Neural progenitor cell (in vitro differentiated cells): Measurements from ENCODE around the gene PPP2R5A. TPM values are rescaled to one million over a fixed set of nuclear protein-coding genes. Genes with fewer than 3 reads are reported as not detected.
A peak's percentile ranks its signal among the peaks of the same experiment; 100 is the strongest.

Experiments used
- DNase-seq: peaks from one replicate; pipeline ENCODE4 v3.0.0-alpha.2; 2016; ENCODE audit warnings: low spot score
- H2AFZ ChIP-seq: fragments of 200-600 bp; sonication (generic); replicated peaks from 2 replicates; pipeline ENCODE4 v1.6.1; 2016; ENCODE audit warnings: antibody characterized with exemption
- H3F3A ChIP-seq: fragments of 200-600 bp; sonication (generic); 2 replicates; pipeline ENCODE4 v1.6.1; 2016; ENCODE audit warnings: antibody characterized with exemption, low read depth
- H3K27ac ChIP-seq: fragments of 200-600 bp; sonication (generic); 2 replicates; pipeline ENCODE4 v1.5.1; 2016; ENCODE audit warnings: mild to moderate bottlenecking
- H3K27me3 ChIP-seq: fragments of 200-600 bp; sonication (generic); 2 replicates; pipeline ENCODE4 v1.6.1; 2016; ENCODE audit warnings: mild to moderate bottlenecking, moderate library complexity
- H3K36me3 ChIP-seq: fragments of 200-600 bp; sonication (generic); 2 replicates; pipeline ENCODE4 v1.5.1; 2016
- H3K4me1 ChIP-seq: fragments of 200-600 bp; sonication (generic); 2 replicates; pipeline ENCODE4 v1.6.1; 2016; ENCODE audit warnings: mixed run types
- H3K4me2 ChIP-seq: fragments of 200-600 bp; sonication (generic); 2 replicates; pipeline ENCODE4 v1.6.1; 2016
- H3K4me3 ChIP-seq: fragments of 200-600 bp; sonication (generic); 2 replicates; pipeline ENCODE4 v1.5.1; 2016
- H3K79me2 ChIP-seq: fragments of 200-600 bp; sonication (generic); 2 replicates; pipeline ENCODE4 v1.6.1; 2016; ENCODE audit warnings: low read depth
- H3K9ac ChIP-seq: fragments of 200-600 bp; sonication (generic); 2 replicates; pipeline ENCODE4 v1.6.1; 2016
- H3K9me3 ChIP-seq: fragments of 200-600 bp; sonication (generic); 2 replicates; pipeline ENCODE4 v1.5.1; 2016; ENCODE audit warnings: low read depth
- H4K20me1 ChIP-seq: fragments of 200-600 bp; sonication (generic); 2 replicates; pipeline ENCODE4 v1.6.1; 2016; ENCODE audit warnings: low read depth
- H3K27ac Mint-ChIP-seq: 3 replicates; pipeline ENCODE4 v1.8.0; 2021; ENCODE audit warnings: mixed read lengths
- H3K27me3 Mint-ChIP-seq: 2 replicates; pipeline ENCODE4 v1.8.0; 2022; ENCODE audit warnings: low read depth, mild to moderate bottlenecking, inconsistent platforms, moderate library complexity, mixed read lengths; ENCODE audit not compliant: insufficient read depth
- H3K36me3 Mint-ChIP-seq: 3 replicates; pipeline ENCODE4 v1.8.0; 2021; ENCODE audit warnings: mixed read lengths
- H3K4me1 Mint-ChIP-seq: 3 replicates; pipeline ENCODE4 v1.8.0; 2021; ENCODE audit warnings: mixed read lengths
- H3K4me3 Mint-ChIP-seq: 3 replicates; pipeline ENCODE4 v1.8.0; 2021; ENCODE audit warnings: mild to moderate bottlenecking, moderate library complexity, mixed read lengths
- H3K9me3 Mint-ChIP-seq: 3 replicates; pipeline ENCODE4 v1.8.0; 2020; ENCODE audit warnings: mixed read lengths
- EZH2 ChIP-seq: fragments of 200-600 bp; sonication (generic); IDR thresholded peaks from 2 replicates; pipeline ENCODE4 v1.6.1; 2017; ENCODE audit warnings: antibody characterized with exemption, mild to moderate bottlenecking, moderate library complexity
- EZH2phosphoT487 ChIP-seq: fragments of 200-600 bp; sonication (generic); IDR thresholded peaks from 2 replicates; pipeline ENCODE4 v1.6.1; 2017; ENCODE audit warnings: antibody characterized with exemption
- total RNA-seq: library from RNA; depleted of rRNA; stranded (reverse); fragments of >200 nt; gene quantifications from 2 replicates; pipeline ENCODE4 v1.2.3, GENCODE V29; 2015; ENCODE audit warnings: low replicate concordance
- TF ChIP-seq, protein P1 (sequence below): fragments of 200-600 bp; sonication (generic); IDR thresholded peaks from 2 replicates; pipeline ENCODE4 v1.5.1; 2017; ENCODE audit warnings: antibody characterized with exemption, mild to moderate bottlenecking

PPP2R5A gene
- total RNA-seq, 1 donor from 2014 or later: 27.9 TPM

DNA sequence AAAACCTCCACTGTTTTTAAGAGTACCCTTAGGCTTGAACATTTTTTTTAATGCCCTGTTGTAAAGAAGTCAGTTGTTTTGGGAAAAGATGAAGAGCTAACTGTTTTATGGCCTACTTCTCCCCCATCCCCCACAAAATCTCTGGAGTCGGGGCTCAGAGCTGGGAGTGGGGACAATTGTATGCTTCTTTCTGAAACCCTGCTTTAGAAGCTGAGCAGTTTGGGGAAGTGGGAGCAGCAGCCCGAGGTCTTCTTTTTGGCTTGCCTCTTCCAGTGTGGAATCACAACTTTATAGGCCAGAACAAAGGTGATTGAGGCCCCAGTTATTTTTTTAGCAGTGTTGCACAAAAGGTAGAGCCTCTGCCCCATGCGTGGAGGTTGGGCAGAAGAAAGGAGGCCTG lies 25.2 kb downstream of the PPP2R5A start:
- Histone ChIP-seq H3K4me2 (peak overlapping the region; percentile 58), H3K9ac (no peak overlapping the region), H3K9me3 (no peaks in the 10 kb centered on the region), H3K4me1 (peaks cover 19% of the 10 kb centered on the region), H3K27ac (no peak overlapping the region), H3K27me3 (no peaks in the 10 kb centered on the region), H4K20me1 (peaks cover 18% of the 10 kb centered on the region), H2AFZ (no peak overlapping the region), H3K79me2 (peaks cover 34% of the 10 kb centered on the region), H3K4me3 (peak overlapping the region; percentile 10), H3K36me3 (no peaks in the 10 kb centered on the region), H3F3A (peaks cover 24% of the 10 kb centered on the region)
- Mint-ChIP-seq H3K36me3 (peaks cover 11% of the 10 kb centered on the region), H3K27ac (no peak overlapping the region), H3K4me1 (peaks cover 8% of the 10 kb centered on the region), H3K9me3 (peaks cover 10% of the 10 kb centered on the region), H3K4me3 (no peak overlapping the region), H3K27me3 (peaks cover 2% of the 10 kb centered on the region)
- TF ChIP-seq EZH2phosphoT487: no peak
- TF ChIP-seq EZH2: no peak
- TF ChIP-seq, protein P1, sequence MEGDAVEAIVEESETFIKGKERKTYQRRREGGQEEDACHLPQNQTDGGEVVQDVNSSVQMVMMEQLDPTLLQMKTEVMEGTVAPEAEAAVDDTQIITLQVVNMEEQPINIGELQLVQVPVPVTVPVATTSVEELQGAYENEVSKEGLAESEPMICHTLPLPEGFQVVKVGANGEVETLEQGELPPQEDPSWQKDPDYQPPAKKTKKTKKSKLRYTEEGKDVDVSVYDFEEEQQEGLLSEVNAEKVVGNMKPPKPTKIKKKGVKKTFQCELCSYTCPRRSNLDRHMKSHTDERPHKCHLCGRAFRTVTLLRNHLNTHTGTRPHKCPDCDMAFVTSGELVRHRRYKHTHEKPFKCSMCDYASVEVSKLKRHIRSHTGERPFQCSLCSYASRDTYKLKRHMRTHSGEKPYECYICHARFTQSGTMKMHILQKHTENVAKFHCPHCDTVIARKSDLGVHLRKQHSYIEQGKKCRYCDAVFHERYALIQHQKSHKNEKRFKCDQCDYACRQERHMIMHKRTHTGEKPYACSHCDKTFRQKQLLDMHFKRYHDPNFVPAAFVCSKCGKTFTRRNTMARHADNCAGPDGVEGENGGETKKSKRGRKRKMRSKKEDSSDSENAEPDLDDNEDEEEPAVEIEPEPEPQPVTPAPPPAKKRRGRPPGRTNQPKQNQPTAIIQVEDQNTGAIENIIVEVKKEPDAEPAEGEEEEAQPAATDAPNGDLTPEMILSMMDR: no peak
- DNase-seq: no peak

DNA sequence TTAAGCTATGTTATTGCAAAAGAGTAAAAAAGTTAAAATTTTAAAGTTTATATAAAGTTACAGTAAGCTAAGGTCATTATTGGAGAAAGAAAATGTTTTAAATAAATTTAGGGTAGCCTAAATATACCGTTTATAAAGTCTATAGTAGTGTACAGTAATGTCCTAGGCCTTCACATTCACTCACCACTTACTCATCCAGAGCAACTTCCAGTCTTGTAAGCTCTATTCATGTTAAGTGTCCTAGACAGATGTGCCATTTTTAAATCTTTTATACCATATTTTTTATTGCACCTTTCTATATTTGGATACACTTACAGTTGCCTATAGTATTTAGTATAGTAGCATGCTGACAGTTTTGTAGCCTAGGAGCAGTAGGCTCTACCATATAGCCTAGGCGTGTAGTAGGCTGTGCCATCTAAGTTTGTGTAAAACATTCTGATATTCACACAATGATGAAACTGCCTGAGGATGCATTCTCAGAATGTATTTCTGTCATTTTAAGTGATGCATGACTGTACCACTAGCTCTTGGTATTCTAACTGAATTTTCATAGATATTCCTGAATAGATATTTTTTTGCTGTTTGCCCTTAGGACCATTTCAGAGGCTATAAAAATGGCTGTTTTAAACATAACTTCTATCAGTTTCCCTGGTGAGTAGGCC lies 26.8 kb downstream of the PPP2R5A start:
- TF ChIP-seq EZH2 (no peak), EZH2phosphoT487 (no peak)
- TF ChIP-seq, protein P1: no peak
- H2AFZ ChIP-seq: no peak overlapping the region
- Mint-ChIP-seq H3K36me3 (peaks cover 9% of the 10 kb centered on the region), H3K4me1 (peaks cover 8% of the 10 kb centered on the region), H3K9me3 (peaks cover 8% of the 10 kb centered on the region), H3K27ac (no peak overlapping the region), H3K4me3 (no peak overlapping the region), H3K27me3 (peaks cover 2% of the 10 kb centered on the region)
- H3K4me2 ChIP-seq: no peak overlapping the region
- H3K27me3 ChIP-seq: no peaks in the 10 kb centered on the region
- H3K9ac ChIP-seq: no peak overlapping the region
- H3K9me3 ChIP-seq: no peaks in the 10 kb centered on the region
- peaks cover 18% of the 10 kb centered on the region for H4K20me1 ChIP-seq
- DNase-seq: no peak
- no peak overlapping the region for H3K27ac ChIP-seq
- H3K36me3 ChIP-seq: no peaks in the 10 kb centered on the region
- H3F3A ChIP-seq: peaks cover 24% of the 10 kb centered on the region
- H3K79me2 ChIP-seq: peaks cover 32% of the 10 kb centered on the region
- H3K4me3 ChIP-seq: no peak overlapping the region
- H3K4me1 ChIP-seq: peaks cover 32% of the 10 kb centered on the region

DNA sequence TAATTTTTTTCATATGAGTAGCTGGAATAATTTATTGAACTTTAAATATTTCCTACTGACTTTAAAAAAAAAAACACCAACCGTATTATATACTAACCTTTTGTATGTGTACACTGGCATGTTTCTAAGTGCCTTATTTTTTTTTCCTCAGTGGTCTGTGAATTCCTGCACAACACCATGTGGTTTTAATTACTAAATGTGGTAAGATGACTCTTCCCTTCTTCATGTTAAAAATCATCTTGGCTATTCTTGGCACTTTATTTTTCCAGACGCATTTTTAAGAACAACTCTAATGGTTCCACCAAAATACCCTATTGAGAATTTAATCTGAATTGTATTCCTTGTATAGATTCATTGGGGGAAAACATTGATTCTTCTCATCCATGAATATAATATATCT lies 28.4 kb downstream of the PPP2R5A start:
- Histone ChIP-seq H3K9me3 (no peaks in the 10 kb centered on the region), H3K4me2 (no peak overlapping the region), H3K27me3 (no peaks in the 10 kb centered on the region), H3K4me1 (peaks cover 33% of the 10 kb centered on the region), H3K4me3 (no peak overlapping the region), H3K27ac (no peak overlapping the region), H3K79me2 (peaks cover 38% of the 10 kb centered on the region), H2AFZ (no peak overlapping the region), H3F3A (peaks cover 24% of the 10 kb centered on the region), H3K36me3 (no peaks in the 10 kb centered on the region), H3K9ac (no peak overlapping the region), H4K20me1 (peaks cover 18% of the 10 kb centered on the region)
- no peak for DNase-seq
- Mint-ChIP-seq H3K27me3 (peaks cover 2% of the 10 kb centered on the region), H3K36me3 (peaks cover 2% of the 10 kb centered on the region), H3K27ac (no peak overlapping the region), H3K4me1 (peaks cover 8% of the 10 kb centered on the region), H3K4me3 (no peak overlapping the region), H3K9me3 (peaks cover 7% of the 10 kb centered on the region)
- TF ChIP-seq EZH2 (no peak), EZH2phosphoT487 (no peak)
- TF ChIP-seq, protein P1: no peak
